Central memory CD4-positive, alpha-beta T cell (primary cell): Measurements from ENCODE around the gene COL12A1.

ENCODE experiments used
- DNase-seq: peaks from one replicate; pipeline ENCODE4 v3.0.0; 2022

The COL12A1 gene

GRCh38 chr6:75094614-75095200 is 111.1 kb downstream of the COL12A1 start:
- no peak for DNase-seq

GRCh38 chr6:75091467-75092190 is 114.2 kb downstream of the COL12A1 start:
- no peak for DNase-seq

GRCh38 chr6:75090576-75090975 is 115.3 kb downstream of the COL12A1 start:
- no peak for DNase-seq

GRCh38 chr6:75089921-75090320 is 115.9 kb downstream of the COL12A1 start:
- no peak for DNase-seq

GRCh38 chr6:75089151-75089897 is 116.5 kb downstream of the COL12A1 start:
- DNase-seq: no peak

- no peak for DNase-seq
Measured at GRCh38 chr6:75085931-75086635, 119.8 kb downstream of the COL12A1 start.

GRCh38 chr6:75084872-75085381 is 120.9 kb downstream of the COL12A1 start:
- DNase-seq: no peak

GRCh38 chr6:75084018-75084417 is 121.8 kb downstream of the COL12A1 start:
- DNase-seq: no peak

GRCh38 chr6:75081921-75082320 is 123.9 kb downstream of the COL12A1 start:
- DNase-seq: no peak

GRCh38 chr6:75081047-75081446 is 124.8 kb downstream of the COL12A1 start:
- no peak for DNase-seq

GRCh38 chr6:75079589-75079988 is 126.3 kb downstream of the COL12A1 start:
- no peak for DNase-seq

GRCh38 chr6:75077701-75078100 is 128.2 kb downstream of the COL12A1 start:
- no peak for DNase-seq

- DNase-seq: no peak
Measured at GRCh38 chr6:75076009-75076408, 129.8 kb downstream of the COL12A1 start.

GRCh38 chr6:75070244-75070643 is 135.6 kb downstream of the COL12A1 start:
- no peak for DNase-seq

GRCh38 chr6:75065523-75065922 is 140.3 kb downstream of the COL12A1 start:
- no peak for DNase-seq

- DNase-seq: no peak
Measured at GRCh38 chr6:75052491-75052890, 153.4 kb downstream of the COL12A1 start.

GRCh38 chr6:75049308-75049707 is 156.5 kb downstream of the COL12A1 start:
- DNase-seq: no peak

GRCh38 chr6:75044846-75045245 is 161.0 kb downstream of the COL12A1 start:
- DNase-seq: no peak

- no peak for DNase-seq
Measured at GRCh38 chr6:75041381-75041780, 164.5 kb downstream of the COL12A1 start.
